Activated T-cell treated with anti-CD3 and anti-CD28 coated beads, Interleukin-2, amount 50 U/mL, for 4 hours (primary cell): ENCODE results near the gene DIAPH1. TPM values are rescaled to one million over a fixed set of nuclear protein-coding genes. Genes with fewer than 3 reads are reported as not detected.

Experiments used
- ATAC-seq, 2 donors: fragments of 200-7000 bp; cut with Tn5 transposase; one replicate each; pipeline ENCODE4 v1.10.0; 2021
- DNase-seq: peaks from one replicate; pipeline ENCODE4 v3.0.0-alpha.2; 2020
- H3K27me3 Mint-ChIP-seq: one replicate; pipeline ENCODE4 v1.8.0; 2021; ENCODE audit warnings: low read depth, mixed read lengths
- H3K36me3 Mint-ChIP-seq: one replicate; pipeline ENCODE4 v1.8.0; 2022; ENCODE audit warnings: mixed read lengths; ENCODE audit not compliant: insufficient read depth
- H3K4me1 Mint-ChIP-seq: one replicate; pipeline ENCODE4 v1.8.0; 2021; ENCODE audit warnings: low read depth, mixed read lengths
- H3K4me3 Mint-ChIP-seq: one replicate; pipeline ENCODE4 v1.8.0; 2021; ENCODE audit warnings: mild to moderate bottlenecking, moderate library complexity, mixed read lengths
- H3K9me3 Mint-ChIP-seq: one replicate; pipeline ENCODE4 v1.8.0; 2021; ENCODE audit warnings: mixed read lengths
- total RNA-seq, 3 donors: library from RNA; stranded (reverse); gene quantifications; one replicate each; pipeline ENCODE4 v1.2.1, GENCODE V29; 2021

Gene DIAPH1
- total RNA-seq: 100 to 1,000 TPM; 243 to 289 (median 269) TPM

- peak; percentile 93 for ATAC-seq
- peak within 1 kb of the TSS; percentile 99 for H3K4me3 Mint-ChIP-seq
- H3K4me1 Mint-ChIP-seq: peaks cover 51% of the 10 kb centered on the region
- H3K27me3 Mint-ChIP-seq: no peaks in the 10 kb centered on the region
- H3K36me3 Mint-ChIP-seq: peaks cover 21% of the 10 kb centered on the region
- no peaks in the 10 kb centered on the region for H3K9me3 Mint-ChIP-seq
- DNase-seq: peak; percentile 99
Observed at GRCh38 chr5:141618804-141619554, at the start of gene DIAPH1. TSS of gene DIAPH1 (minus strand) at chr5:141619000. CDS start at chr5:141618914, 86 bp downstream.

GRCh38 chr5:141665995-141666940 lies 47.5 kb upstream of the DIAPH1 start:
- ATAC-seq: no peak
- H3K4me3 Mint-ChIP-seq: no peak overlapping the region
- no peaks in the 10 kb centered on the region for H3K27me3 Mint-ChIP-seq
- H3K4me1 Mint-ChIP-seq: peaks cover 3% of the 10 kb centered on the region
- H3K9me3 Mint-ChIP-seq: no peaks in the 10 kb centered on the region
- no peak for DNase-seq
- no peaks in the 10 kb centered on the region for H3K36me3 Mint-ChIP-seq

- no peaks in the 10 kb centered on the region for H3K27me3 Mint-ChIP-seq
- H3K4me3 Mint-ChIP-seq: no peak overlapping the region
- H3K4me1 Mint-ChIP-seq: peaks cover 3% of the 10 kb centered on the region
- DNase-seq (peak; percentile 72), ATAC-seq (peak; percentile 93 to 95)
- H3K36me3 Mint-ChIP-seq: no peaks in the 10 kb centered on the region
- no peaks in the 10 kb centered on the region for H3K9me3 Mint-ChIP-seq
Observed at GRCh38 chr5:141664733-141665461, 46.1 kb upstream of the DIAPH1 start.

GRCh38 chr5:141663506-141663905 lies 44.7 kb upstream of the DIAPH1 start:
- Mint-ChIP-seq H3K4me3 (no peak overlapping the region), H3K36me3 (no peaks in the 10 kb centered on the region), H3K4me1 (peaks cover 3% of the 10 kb centered on the region), H3K27me3 (no peaks in the 10 kb centered on the region), H3K9me3 (no peaks in the 10 kb centered on the region)
- ATAC-seq (no peak), DNase-seq (no peak)

GRCh38 chr5:141662028-141662427 lies 43.2 kb upstream of the DIAPH1 start:
- DNase-seq (no peak), ATAC-seq (no peak)
- Mint-ChIP-seq H3K4me3 (no peak overlapping the region), H3K9me3 (no peaks in the 10 kb centered on the region), H3K27me3 (no peaks in the 10 kb centered on the region), H3K36me3 (no peaks in the 10 kb centered on the region), H3K4me1 (peaks cover 3% of the 10 kb centered on the region)

GRCh38 chr5:141657937-141658545 lies 39.2 kb upstream of the DIAPH1 start:
- H3K27me3 Mint-ChIP-seq: no peaks in the 10 kb centered on the region
- no peaks in the 10 kb centered on the region for H3K36me3 Mint-ChIP-seq
- DNase-seq (no peak), ATAC-seq (peak in 1 of 2 donors; percentile 58)
- no peaks in the 10 kb centered on the region for H3K4me1 Mint-ChIP-seq
- H3K4me3 Mint-ChIP-seq: no peak overlapping the region
- no peaks in the 10 kb centered on the region for H3K9me3 Mint-ChIP-seq

- Mint-ChIP-seq H3K27me3 (no peaks in the 10 kb centered on the region), H3K4me1 (peaks cover 4% of the 10 kb centered on the region), H3K9me3 (no peaks in the 10 kb centered on the region), H3K36me3 (no peaks in the 10 kb centered on the region), H3K4me3 (no peak overlapping the region)
- ATAC-seq (no peak), DNase-seq (no peak)
Observed at GRCh38 chr5:141657404-141657803, 38.6 kb upstream of the DIAPH1 start.

GRCh38 chr5:141656396-141656795 lies 37.6 kb upstream of the DIAPH1 start:
- H3K4me1 Mint-ChIP-seq: peaks cover 13% of the 10 kb centered on the region
- ATAC-seq (no peak), DNase-seq (no peak)
- H3K27me3 Mint-ChIP-seq: no peaks in the 10 kb centered on the region
- H3K9me3 Mint-ChIP-seq: no peaks in the 10 kb centered on the region
- H3K4me3 Mint-ChIP-seq: no peak overlapping the region
- H3K36me3 Mint-ChIP-seq: no peaks in the 10 kb centered on the region

GRCh38 chr5:141655020-141655419 lies 36.2 kb upstream of the DIAPH1 start:
- Mint-ChIP-seq H3K36me3 (no peaks in the 10 kb centered on the region), H3K4me3 (no peak overlapping the region), H3K9me3 (no peaks in the 10 kb centered on the region), H3K27me3 (no peaks in the 10 kb centered on the region), H3K4me1 (peaks cover 23% of the 10 kb centered on the region)
- DNase-seq (no peak), ATAC-seq (no peak)

- ATAC-seq (no peak), DNase-seq (no peak)
- Mint-ChIP-seq H3K9me3 (no peaks in the 10 kb centered on the region), H3K27me3 (no peaks in the 10 kb centered on the region), H3K4me3 (no peak overlapping the region), H3K4me1 (peaks cover 30% of the 10 kb centered on the region), H3K36me3 (no peaks in the 10 kb centered on the region)
Observed at GRCh38 chr5:141654298-141654697, 35.5 kb upstream of the DIAPH1 start.

- H3K27me3 Mint-ChIP-seq: no peaks in the 10 kb centered on the region
- H3K9me3 Mint-ChIP-seq: no peaks in the 10 kb centered on the region
- H3K4me3 Mint-ChIP-seq: peak overlapping the region; percentile 93
- H3K36me3 Mint-ChIP-seq: peaks cover 2% of the 10 kb centered on the region
- ATAC-seq: no peak
- peaks cover 33% of the 10 kb centered on the region for H3K4me1 Mint-ChIP-seq
- DNase-seq: no peak
Observed at GRCh38 chr5:141651728-141652105, 32.9 kb upstream of the DIAPH1 start.

GRCh38 chr5:141650851-141651727 lies 32.3 kb upstream of the DIAPH1 start, which contains the start of gene FCHSD1:
TSS of gene FCHSD1 (minus strand) at chr5:141651418. CDS start at chr5:141651368, 50 bp downstream.
- peak within 1 kb of the TSS; percentile 93 for H3K4me3 Mint-ChIP-seq
- no peaks in the 10 kb centered on the region for H3K27me3 Mint-ChIP-seq
- peak; percentile 90 to 93 for ATAC-seq
- peak; percentile 73 for DNase-seq
- H3K9me3 Mint-ChIP-seq: no peaks in the 10 kb centered on the region
- peaks cover 33% of the 10 kb centered on the region for H3K4me1 Mint-ChIP-seq
- peaks cover 8% of the 10 kb centered on the region for H3K36me3 Mint-ChIP-seq

- Mint-ChIP-seq H3K4me1 (peaks cover 35% of the 10 kb centered on the region), H3K27me3 (no peaks in the 10 kb centered on the region), H3K36me3 (peaks cover 15% of the 10 kb centered on the region), H3K4me3 (peak overlapping the region; percentile 62), H3K9me3 (no peaks in the 10 kb centered on the region)
- ATAC-seq (no peak), DNase-seq (no peak)
Observed at GRCh38 chr5:141649972-141650371, 31.2 kb upstream of the DIAPH1 start.
